ENCODE data around the gene DYDC1. TPM values are rescaled to one million over a fixed set of nuclear protein-coding genes. Genes with fewer than 3 reads are reported as not detected.

DYDC1 gene
- not detected in 2 replicates for total RNA-seq (2014; rRNA removed; shearing (Covaris generic))

DNA sequence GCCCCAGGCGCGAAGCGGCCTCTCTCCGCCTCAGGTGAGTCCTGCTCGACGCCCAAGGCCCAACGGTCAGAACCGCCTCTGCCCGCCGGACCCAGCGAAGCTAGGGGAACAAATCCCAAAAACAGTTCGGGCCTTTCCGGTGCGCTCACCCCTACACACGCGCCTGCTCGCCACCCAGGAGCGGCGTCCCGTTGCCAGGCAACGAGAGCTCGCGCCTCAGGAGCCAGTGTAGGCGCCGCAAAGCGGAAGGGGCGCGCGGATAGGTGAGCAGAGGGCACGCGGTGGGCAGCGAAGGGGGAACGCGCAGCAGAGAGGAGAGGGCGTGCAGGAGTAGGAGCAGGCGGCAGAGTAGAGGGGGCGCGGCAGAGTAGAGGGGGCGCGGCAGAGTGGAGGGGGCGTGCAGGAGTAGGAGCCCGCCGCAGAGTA lies at the start of gene DYDC1, which contains the start of gene DYDC2:
DYDC1 (minus strand) TSS at position 193 of the 426 bp plus-strand sequence. CDS start 4,154 bp downstream, outside the sequence.
DYDC2 (plus strand) TSS at position 219 of the 426 bp plus-strand sequence. CDS start 5,663 bp downstream, outside the sequence.

DNA sequence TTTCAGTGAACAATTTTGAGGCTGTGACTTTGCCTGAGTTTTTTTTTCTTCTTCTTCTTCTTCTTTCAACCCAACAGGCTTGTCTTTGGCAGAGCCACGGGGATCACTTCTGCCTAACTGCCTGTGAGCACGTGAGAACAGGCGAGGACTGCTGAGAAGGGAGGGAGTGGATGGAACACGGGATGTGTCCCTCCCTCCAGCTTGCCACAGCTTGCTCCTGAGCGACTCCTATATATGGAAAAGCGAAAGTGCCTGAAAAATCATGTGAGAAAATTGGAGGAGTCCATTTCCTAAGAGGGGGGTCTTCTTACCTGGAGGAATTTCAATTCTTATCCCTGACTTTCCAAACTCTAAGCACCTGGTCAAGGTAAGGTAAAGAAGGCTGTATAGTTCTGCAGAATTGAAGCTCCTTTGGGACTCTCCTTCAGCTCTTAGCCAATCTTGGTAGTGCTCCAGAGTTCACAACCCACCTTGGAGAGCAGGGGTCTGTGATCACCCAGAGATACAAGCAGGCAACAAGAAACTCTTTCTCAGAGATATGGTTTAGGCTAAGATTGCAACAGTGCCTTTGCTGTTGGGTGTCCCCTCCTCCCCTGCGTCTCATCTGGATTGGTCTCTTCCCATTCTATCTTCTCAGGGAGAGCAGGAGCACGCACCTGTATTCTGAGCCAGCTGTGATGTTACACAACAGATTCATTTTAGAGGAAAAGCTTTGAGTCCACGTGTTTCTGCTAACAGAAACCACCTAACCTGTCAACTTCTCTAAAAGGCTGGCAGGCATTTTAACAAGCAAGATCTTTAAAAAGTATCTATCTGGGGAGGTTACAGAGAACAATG lies 66.9 kb downstream of the DYDC1 start, which contains the start of gene MAT1A:
MAT1A (minus strand) TSS at position 208 of the 837 bp plus-strand sequence. CDS start 235 bp downstream, outside the sequence.

Other genes starting within 250 kb of the DYDC1 start
- 0.34 TPM in 1 of 2 replicates, not detected in the other for gene PLAC9, start 224.0 kb downstream of the DYDC1 start, total RNA-seq (2014; rRNA removed; shearing (Covaris generic))
- 131 and 160 TPM in 2 replicates for gene ANXA11, start 151.2 kb downstream of the DYDC1 start, total RNA-seq (2014; rRNA removed; shearing (Covaris generic))
- 0.08 and 0.19 TPM in 2 replicates for gene MAT1A, start 67.1 kb downstream of the DYDC1 start, total RNA-seq (2014; rRNA removed; shearing (Covaris generic))
- gene DYDC2, start within 50 bp of the DYDC1 start, total RNA-seq (2014; rRNA removed; shearing (Covaris generic)): not detected in 2 replicates
- gene PRXL2A, start 51.8 kb upstream of the DYDC1 start, total RNA-seq (2014; rRNA removed; shearing (Covaris generic)): 28.3 and 33.2 TPM in 2 replicates
- 34.0 and 35.7 TPM in 2 replicates for gene TSPAN14, start 97.6 kb upstream of the DYDC1 start, total RNA-seq (2014; rRNA removed; shearing (Covaris generic))
- 0.03 and 0.30 TPM in 2 replicates for gene SH2D4B, start 181.1 kb upstream of the DYDC1 start, total RNA-seq (2014; rRNA removed; shearing (Covaris generic))